NCI-H2107 treated with DMSO at 0.1 percent for 48 hours (cell line): ENCODE data around the gene LAMB4.

Experiments
- DNase-seq: peaks from one replicate; lab custom pipeline; 2025; ENCODE audit not compliant: unreplicated experiment; lab: John Stamatoyannopoulos, UW

The LAMB4 gene

GRCh38 chr7:108143658-108144420, 13.7 kb upstream of the LAMB4 start:
- DNase-seq = no peak

- no peak for DNase-seq
These were observed 12.6 kb upstream of the LAMB4 start for GRCh38 chr7:108142675-108143259.

DNA sequence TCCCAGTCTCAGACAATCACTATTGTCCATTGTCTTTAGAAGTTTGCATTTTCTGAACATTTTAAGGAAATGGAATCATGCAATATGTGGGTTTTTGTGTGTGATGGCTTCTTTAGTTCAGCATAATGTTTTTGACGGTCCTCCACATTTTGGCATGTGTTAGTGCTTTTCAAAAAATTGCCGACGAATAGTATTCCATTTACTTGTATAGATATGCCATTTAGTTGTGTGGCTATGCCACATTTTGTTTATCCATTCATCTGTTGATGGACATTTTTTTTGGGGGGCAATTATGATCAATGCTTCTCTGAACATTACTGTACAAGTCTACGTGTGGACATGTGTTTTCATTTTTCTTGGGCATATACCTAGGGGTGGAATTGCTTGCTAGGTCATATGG, 12.0 kb upstream of the LAMB4 start:
- no peak for DNase-seq

DNA sequence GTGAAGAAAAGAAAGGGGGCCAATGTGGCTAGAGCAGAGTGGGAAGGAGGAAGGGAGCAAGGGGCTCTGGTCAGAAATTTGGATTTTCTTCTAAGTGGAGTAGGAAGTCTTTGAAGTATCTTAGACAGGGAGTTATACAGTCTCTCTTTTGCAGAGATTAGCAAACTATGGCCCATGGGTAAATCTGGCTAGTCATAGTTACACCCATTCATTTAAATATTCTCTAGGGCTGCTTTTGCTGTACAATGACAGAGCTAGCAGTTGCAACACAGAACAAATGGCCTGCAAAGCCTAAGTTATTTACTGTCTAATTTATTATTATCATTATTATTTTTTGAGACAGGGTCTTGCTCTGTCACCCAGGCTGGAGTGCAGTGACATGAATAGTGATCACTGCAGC, 10.5 kb upstream of the LAMB4 start:
- DNase-seq = no peak

- DNase-seq = no peak
These were observed 8.8 kb upstream of the LAMB4 start for GRCh38 chr7:108138911-108139310.

- DNase-seq = no peak
These were observed 7.8 kb upstream of the LAMB4 start for GRCh38 chr7:108137993-108138392.

- DNase-seq = no peak
These were observed 6.9 kb upstream of the LAMB4 start for GRCh38 chr7:108137040-108137439.

- no peak for DNase-seq
These were observed 6.1 kb upstream of the LAMB4 start for GRCh38 chr7:108136191-108136688.

DNA sequence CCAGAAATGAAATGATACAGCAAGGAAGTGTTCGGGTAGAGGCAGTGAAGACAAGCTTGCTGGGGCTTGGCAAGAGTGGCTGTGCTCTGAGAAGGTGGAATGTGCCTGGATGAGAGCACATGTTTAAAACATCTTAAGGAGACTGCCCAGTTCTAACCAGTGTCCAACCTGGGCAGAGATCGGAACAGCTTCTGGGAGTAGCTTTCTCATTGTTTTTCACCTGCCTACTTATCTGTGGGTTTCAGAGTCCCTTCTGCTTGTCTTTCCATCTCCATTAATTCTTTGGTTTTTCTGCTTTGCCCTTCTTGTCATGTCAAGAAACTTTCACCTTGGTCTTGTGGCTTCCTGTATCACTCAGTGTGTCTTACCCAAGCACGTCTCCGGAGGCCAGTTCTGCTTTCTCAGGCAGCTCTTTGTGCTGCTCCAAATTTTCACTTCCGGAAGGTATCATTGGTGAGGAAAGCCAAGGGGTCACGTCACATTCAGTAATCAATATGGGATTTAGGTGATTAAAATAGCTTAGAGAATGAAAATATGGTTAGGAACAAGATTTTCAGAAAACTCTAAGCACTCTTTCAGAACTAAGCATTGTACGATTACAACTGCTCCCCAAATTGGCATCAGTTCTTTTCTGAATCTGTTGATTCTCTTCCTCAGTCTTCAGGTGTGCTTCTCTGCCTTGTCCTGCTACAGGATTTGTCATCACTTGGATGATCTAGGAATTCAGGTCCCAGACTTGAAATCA, 5.5 kb upstream of the LAMB4 start:
- no peak for DNase-seq

DNA sequence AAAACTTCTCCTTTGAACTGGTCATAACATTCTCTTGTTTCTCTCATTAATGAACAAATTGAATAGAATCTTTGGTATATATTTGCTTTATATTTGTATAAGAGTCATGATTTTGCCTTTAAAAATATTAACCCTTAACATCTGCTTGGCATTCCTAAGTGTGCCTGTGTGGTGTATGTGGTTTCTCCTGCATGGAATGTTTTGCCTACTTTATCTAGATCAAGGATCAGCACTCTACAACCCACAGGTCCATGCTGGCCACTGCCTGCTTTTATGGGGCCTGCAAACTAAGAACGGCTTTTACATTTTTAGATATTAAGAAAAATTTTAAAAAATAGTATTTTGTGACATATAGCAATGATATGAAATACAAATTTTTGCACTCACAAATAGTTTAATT, 4.3 kb upstream of the LAMB4 start:
- DNase-seq = no peak

DNA sequence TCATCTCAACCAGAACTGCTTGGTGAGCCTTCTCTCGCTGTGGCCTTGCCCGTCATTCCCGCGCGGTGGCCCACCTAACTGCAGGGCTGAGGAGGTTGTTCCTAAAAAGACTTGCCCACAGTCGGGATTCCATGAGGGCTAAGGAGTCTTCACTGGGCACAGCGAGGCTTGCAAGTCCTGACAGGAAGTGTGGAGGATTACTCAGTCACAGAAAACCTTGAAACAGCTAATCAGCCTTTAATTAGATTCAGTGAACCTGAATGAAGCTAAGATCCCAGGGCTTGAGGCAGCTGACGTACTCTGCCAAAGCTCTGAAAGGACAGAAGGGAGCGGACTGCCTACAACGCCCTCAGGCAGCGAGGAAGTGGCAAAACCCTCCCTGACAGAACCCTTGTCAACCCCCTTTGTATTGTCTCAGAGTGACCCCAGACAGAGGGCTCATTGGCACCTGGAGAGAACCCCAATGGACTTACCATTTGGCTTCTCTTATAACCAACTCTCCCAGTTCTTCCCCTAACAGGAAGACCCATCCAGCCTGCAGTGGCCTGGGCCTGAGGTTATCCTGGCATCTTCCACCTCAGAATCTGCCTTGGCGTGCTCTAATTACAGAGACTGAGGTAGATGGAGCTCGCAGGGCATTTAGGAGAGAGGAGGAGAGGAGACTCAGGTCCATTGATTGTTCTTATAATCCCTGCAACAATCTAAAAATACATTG, 2.5 kb upstream of the LAMB4 start:
- no peak for DNase-seq

- no peak for DNase-seq
These were observed 869 bp downstream of the LAMB4 start for GRCh38 chr7:108129018-108129965.

GRCh38 chr7:108128514-108128913, 1.6 kb downstream of the LAMB4 start:
- no peak for DNase-seq

DNA sequence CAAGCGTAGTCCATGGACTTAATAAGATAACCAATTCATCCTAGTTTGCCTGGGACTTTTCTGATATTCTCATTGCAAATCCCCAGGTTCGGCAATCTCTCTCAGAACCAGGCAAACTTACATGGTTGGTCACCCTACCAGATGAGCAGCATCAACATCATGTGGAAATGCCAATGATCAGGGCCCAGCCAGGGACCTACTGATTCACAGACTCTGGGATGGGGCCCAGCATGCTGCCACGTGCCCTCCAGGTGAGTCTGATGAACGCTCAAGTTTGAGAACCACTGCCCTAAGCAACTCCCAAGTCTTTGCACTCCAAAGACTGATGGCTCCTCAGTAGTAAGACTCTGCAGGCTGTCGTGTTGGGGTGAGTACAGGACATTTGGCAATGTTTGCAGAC, 2.7 kb downstream of the LAMB4 start:
- DNase-seq = no peak

- DNase-seq = no peak
These were observed 5.3 kb downstream of the LAMB4 start for GRCh38 chr7:108124820-108125219.

DNA sequence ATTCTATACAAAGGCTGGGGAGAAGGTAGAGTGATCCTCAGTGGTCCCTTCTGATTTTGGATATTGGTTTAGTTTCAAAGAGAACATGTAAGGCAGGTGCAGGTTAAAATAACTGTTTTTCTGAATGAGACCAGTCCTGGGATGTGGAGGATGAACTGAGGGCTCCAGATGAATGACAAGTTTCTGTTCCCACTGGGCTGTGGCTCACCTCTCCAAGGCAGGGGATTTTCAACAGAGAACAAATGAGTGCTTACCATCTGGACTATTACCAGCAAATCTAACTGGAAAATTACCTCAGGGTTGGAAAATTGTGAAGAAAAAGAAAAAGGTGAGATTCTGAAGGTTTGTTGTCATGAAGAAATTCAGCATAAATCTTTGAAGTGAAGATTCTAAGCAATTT, 8.0 kb downstream of the LAMB4 start:
- no peak for DNase-seq

- DNase-seq = no peak
These were observed 9.2 kb downstream of the LAMB4 start for GRCh38 chr7:108120933-108121332.

DNA sequence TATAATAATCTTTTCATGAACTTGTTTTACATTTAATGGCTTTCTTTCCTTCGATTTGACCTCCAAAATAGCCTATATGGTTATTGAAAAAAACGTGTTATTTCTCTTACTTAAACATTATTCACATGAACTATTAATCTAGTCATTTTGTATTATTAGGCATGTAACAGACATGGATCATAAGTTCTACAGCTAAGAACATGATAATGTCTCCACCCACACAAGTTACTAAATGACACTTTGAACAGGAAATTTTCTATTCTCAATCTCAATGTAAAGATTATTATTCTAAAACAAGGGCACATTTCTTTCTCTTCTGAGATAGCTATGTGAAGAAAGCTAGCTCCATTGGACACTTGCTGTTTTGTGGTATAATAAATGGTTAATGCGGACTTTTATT, 10.0 kb downstream of the LAMB4 start:
- no peak for DNase-seq

- no peak for DNase-seq
These were observed 11.2 kb downstream of the LAMB4 start for GRCh38 chr7:108118959-108119358.

DNA sequence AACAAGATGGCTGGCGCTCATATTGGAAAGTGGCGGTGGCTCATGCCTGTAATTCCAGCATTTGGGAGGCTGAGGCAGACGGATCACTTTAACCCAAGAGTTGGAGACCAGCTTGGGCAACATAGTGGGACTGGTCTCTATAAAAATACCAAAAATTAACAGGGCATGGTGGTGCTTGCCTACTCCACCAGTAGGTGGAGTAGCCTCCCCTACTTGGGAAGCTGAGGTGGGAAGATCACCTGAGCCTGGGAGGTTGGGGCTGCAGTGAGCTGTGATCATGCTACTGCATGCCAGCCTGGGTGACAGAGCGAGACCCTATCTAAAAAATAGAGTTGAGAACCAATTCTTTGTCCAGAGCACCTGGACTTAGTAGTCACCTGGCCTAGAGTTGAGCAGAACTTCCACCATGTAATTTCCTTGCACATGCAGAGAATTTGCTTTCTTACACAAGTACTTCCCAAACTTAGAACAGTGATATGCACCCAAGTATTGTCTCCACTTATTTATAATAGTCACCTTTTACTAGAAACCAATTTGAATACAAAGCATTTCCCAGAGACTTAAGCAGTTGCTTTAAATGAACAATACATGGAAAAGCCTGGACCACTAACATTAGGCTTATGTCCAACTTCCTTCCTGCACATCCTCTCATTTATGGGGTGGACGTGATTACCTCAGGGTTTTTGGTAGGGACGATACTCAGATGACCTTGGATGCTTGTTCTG, 15.9 kb downstream of the LAMB4 start:
- DNase-seq = peak; percentile 62
